SU-DHL-6 (cell line): ENCODE results near the gene GALNT9.

Experiments
- H2AFZ ChIP-seq: fragments of 200-600 bp; sonication (generic); 2 replicates; pipeline ENCODE4 v1.6.1; 2014; ENCODE audit warnings: low read depth, mild to moderate bottlenecking, moderate library complexity, mixed read lengths, antibody characterized with exemption, low read length; ENCODE audit not compliant: severe bottlenecking
- H3F3A ChIP-seq: fragments of 200-600 bp; shearing (Covaris generic); 2 replicates; pipeline ENCODE4 v1.6.0; 2016; ENCODE audit warnings: antibody characterized with exemption, mild to moderate bottlenecking; ENCODE audit not compliant: insufficient read depth
- H3K27ac ChIP-seq: fragments of 200-600 bp; sonication (generic); 2 replicates; pipeline ENCODE4 v1.5.1; 2016; ENCODE audit warnings: low read depth, mild to moderate bottlenecking, low read length, moderate library complexity, mixed read lengths
- H3K27me3 ChIP-seq: fragments of 200-600 bp; sonication (generic), shearing (Covaris generic); 2 replicates; pipeline ENCODE4 v1.6.0; 2014; ENCODE audit warnings: mild to moderate bottlenecking, low read length
- H3K36me3 ChIP-seq: fragments of 200-600 bp; sonication (generic); 2 replicates; pipeline ENCODE4 v1.6.1; 2014; ENCODE audit warnings: mild to moderate bottlenecking, low read length, mixed read lengths
- H3K4me2 ChIP-seq: fragments of 300-600, 200-600 bp; shearing (Covaris generic), sonication (generic); 2 replicates; pipeline ENCODE4 v1.6.0; 2014; ENCODE audit warnings: low read length, low read depth, mild to moderate bottlenecking; ENCODE audit not compliant: poor library complexity, severe bottlenecking
- H3K4me3 ChIP-seq: fragments of 200-600 bp; sonication (generic); 2 replicates; pipeline ENCODE4 v1.5.1; 2014; ENCODE audit warnings: antibody characterized with exemption, low read length, mild to moderate bottlenecking, mixed read lengths; ENCODE audit not compliant: insufficient read depth, poor library complexity, severe bottlenecking
- H3K79me2 ChIP-seq: fragments of 200-600 bp; sonication (generic); 2 replicates; pipeline ENCODE4 v1.6.1; 2014; ENCODE audit warnings: mild to moderate bottlenecking, low read length, moderate library complexity; ENCODE audit not compliant: insufficient read depth
- H3K9ac ChIP-seq: fragments of 200-600 bp; sonication (generic); 2 replicates; pipeline ENCODE4 v1.7.0; 2014; ENCODE audit warnings: mild to moderate bottlenecking, low read length
- H3K9me2 ChIP-seq: fragments of 200-600 bp; sonication (generic); replicated peaks from 2 replicates; pipeline ENCODE4 v1.6.1; 2014; ENCODE audit warnings: low read length; ENCODE audit not compliant: insufficient read depth
- H3K9me3 ChIP-seq: fragments of 200-600 bp; sonication (generic); 2 replicates; pipeline ENCODE4 v1.6.1; 2014; ENCODE audit warnings: low read length, mixed read lengths; ENCODE audit not compliant: insufficient read depth
- H4K20me1 ChIP-seq: fragments of 200-600 bp; sonication (generic); 2 replicates; pipeline ENCODE4 v1.6.1; 2014; ENCODE audit warnings: low read depth, mild to moderate bottlenecking, antibody characterized with exemption, low read length, moderate library complexity, mixed read lengths
- CTCF ChIP-seq: fragments of 200-600 bp; sonication (generic); IDR thresholded peaks from one replicate; pipeline ENCODE4 v1.5.1; 2017; ENCODE audit warnings: antibody characterized with exemption, mild to moderate bottlenecking, low read length, moderate library complexity; ENCODE audit not compliant: insufficient read depth, poor library complexity, severe bottlenecking
- EZH2phosphoT487 ChIP-seq: fragments of 200-600 bp; sonication (generic), shearing (Covaris generic); conservative IDR thresholded peaks from 2 replicates; pipeline ENCODE4 v1.6.1; 2018; ENCODE audit warnings: mild to moderate bottlenecking, antibody characterized with exemption, low read length, moderate library complexity, mixed read lengths

Gene GALNT9

GRCh38 chr12:132229193-132229760, 100.1 kb downstream of the GALNT9 start:
- H3K9ac ChIP-seq, result no peak overlapping the region
- no peaks in the 10 kb centered on the region for H3K79me2 ChIP-seq
- H3K36me3 ChIP-seq, result no peaks in the 10 kb centered on the region
- no peaks in the 10 kb centered on the region for H3K9me2 ChIP-seq
- H3F3A ChIP-seq, result no peaks in the 10 kb centered on the region
- TF ChIP-seq EZH2phosphoT487 (no peak), CTCF (no peak)
- H3K9me3 ChIP-seq, result peaks cover 23% of the 10 kb centered on the region; the same call in 1 of the 2 replicates
- H4K20me1 ChIP-seq, result no peaks in the 10 kb centered on the region
- H3K27ac ChIP-seq, result no peak overlapping the region
- no peak overlapping the region for H3K4me3 ChIP-seq
- no peaks in the 10 kb centered on the region for H3K27me3 ChIP-seq
- no peak overlapping the region for H2AFZ ChIP-seq
- H3K4me2 ChIP-seq, result no peak overlapping the region

- TF ChIP-seq EZH2phosphoT487 (no peak), CTCF (no peak)
- Histone ChIP-seq H3F3A (no peaks in the 10 kb centered on the region), H4K20me1 (no peaks in the 10 kb centered on the region), H3K79me2 (no peaks in the 10 kb centered on the region), H2AFZ (no peak overlapping the region), H3K27ac (no peak overlapping the region), H3K9ac (no peak overlapping the region), H3K9me3 (peaks cover 23% of the 10 kb centered on the region; the same call in 1 of the 2 replicates), H3K36me3 (no peaks in the 10 kb centered on the region), H3K9me2 (no peaks in the 10 kb centered on the region), H3K4me3 (no peak overlapping the region), H3K27me3 (no peaks in the 10 kb centered on the region), H3K4me2 (no peak overlapping the region)
Observed at GRCh38 chr12:132228476-132229192, 100.8 kb downstream of the GALNT9 start.

GRCh38 chr12:132227782-132228475, 101.5 kb downstream of the GALNT9 start:
- Histone ChIP-seq H3K79me2 (no peaks in the 10 kb centered on the region), H3K36me3 (no peaks in the 10 kb centered on the region), H3K4me3 (no peak overlapping the region), H3K27ac (no peak overlapping the region), H3F3A (no peaks in the 10 kb centered on the region), H3K4me2 (no peak overlapping the region), H3K27me3 (no peaks in the 10 kb centered on the region), H3K9ac (no peak overlapping the region), H3K9me3 (peaks cover 23% of the 10 kb centered on the region; the same call in 1 of the 2 replicates), H4K20me1 (no peaks in the 10 kb centered on the region), H2AFZ (no peak overlapping the region), H3K9me2 (no peaks in the 10 kb centered on the region)
- TF ChIP-seq EZH2phosphoT487 (no peak), CTCF (no peak)
